MM.1S (cell line): ENCODE results near the gene LRRC8B.

Source experiments
- DNase-seq: peaks from one replicate; pipeline ENCODE4 v3.0.0-alpha.2; 2015
- H2AFZ ChIP-seq: fragments of 300-600 bp; sonication (generic); 2 replicates; pipeline ENCODE4 v1.6.0; 2016; ENCODE audit warnings: antibody characterized with exemption, low read length
- H3F3A ChIP-seq: fragments of 300-600 bp; sonication (generic); 2 replicates; pipeline ENCODE4 v1.6.1; 2016; ENCODE audit warnings: mild to moderate bottlenecking, antibody characterized with exemption, low read length, moderate library complexity, mixed read lengths; ENCODE audit not compliant: insufficient read depth
- H3K27ac ChIP-seq: fragments of 300-600 bp; sonication (generic); 2 replicates; pipeline ENCODE4 v1.5.1; 2016; ENCODE audit warnings: mild to moderate bottlenecking, low read length
- H3K27me3 ChIP-seq: fragments of 300-600 bp; sonication (generic); replicated peaks from 2 replicates; pipeline ENCODE4 v1.6.0; 2016; ENCODE audit warnings: low read length; ENCODE audit not compliant: insufficient read depth
- H3K36me3 ChIP-seq: fragments of 300-600 bp; sonication (generic); replicated peaks from 2 replicates; pipeline ENCODE4 v1.6.1; 2016; ENCODE audit warnings: mild to moderate bottlenecking, low read length, mixed read lengths; ENCODE audit not compliant: insufficient read depth
- H3K4me1 ChIP-seq: fragments of 300-600 bp; sonication (generic); 2 replicates; pipeline ENCODE4 v1.6.1; 2016; ENCODE audit warnings: low read length, mixed read lengths
- H3K4me2 ChIP-seq: fragments of 300-600 bp; sonication (generic); 2 replicates; pipeline ENCODE4 v1.6.0; 2016; ENCODE audit warnings: low read depth, low read length
- H3K4me3 ChIP-seq: fragments of 300-600 bp; sonication (generic); 2 replicates; pipeline ENCODE4 v1.5.1; 2016; ENCODE audit warnings: low read length, mixed read lengths
- H3K79me2 ChIP-seq: fragments of 300-600 bp; sonication (generic); 2 replicates; pipeline ENCODE4 v1.6.1; 2016; ENCODE audit warnings: mixed run types, low read length, mixed read lengths
- H3K9ac ChIP-seq: fragments of 300-600 bp; sonication (generic); 2 replicates; pipeline ENCODE4 v1.6.1; 2016; ENCODE audit warnings: low read length, mixed read lengths
- H3K9me2 ChIP-seq: fragments of 300-600 bp; sonication (generic); replicated peaks from 2 replicates; pipeline ENCODE4 v1.6.1; 2016; ENCODE audit warnings: mild to moderate bottlenecking, low read length, mixed read lengths; ENCODE audit not compliant: insufficient read depth
- H3K9me3 ChIP-seq: fragments of 300-600 bp; sonication (generic); replicated peaks from 2 replicates; pipeline ENCODE4 v1.6.1; 2016; ENCODE audit warnings: mild to moderate bottlenecking, low read length, mixed read lengths; ENCODE audit not compliant: insufficient read depth
- H4K20me1 ChIP-seq: fragments of 300-600 bp; sonication (generic); 2 replicates; pipeline ENCODE4 v1.6.1; 2016; ENCODE audit warnings: mild to moderate bottlenecking, low read length, moderate library complexity, mixed read lengths; ENCODE audit not compliant: insufficient read depth
- CTCF ChIP-seq: fragments of 300-600 bp; sonication (generic); IDR thresholded peaks from 2 replicates; pipeline ENCODE4 v1.5.1; 2016; ENCODE audit warnings: antibody characterized with exemption, low read length, mixed read lengths
- EZH2 ChIP-seq: fragments of 300-600 bp; sonication (generic); optimal IDR thresholded peaks from 2 replicates; pipeline ENCODE3; 2017; ENCODE audit warnings: low read depth, mild to moderate bottlenecking, antibody characterized with exemption, low read length, mixed read lengths
- EZH2phosphoT487 ChIP-seq: fragments of 300-600 bp; sonication (generic); IDR thresholded peaks from 2 replicates; pipeline ENCODE4 v1.6.1; 2018; ENCODE audit warnings: antibody characterized with exemption, low read length

Gene LRRC8B

GRCh38 chr1:89615676-89616598, 91.3 kb downstream of the LRRC8B start:
- H3K36me3 ChIP-seq, result no peaks in the 10 kb centered on the region
- no peaks in the 10 kb centered on the region for H3K4me1 ChIP-seq
- no peak overlapping the region for H3K4me2 ChIP-seq
- H2AFZ ChIP-seq, result no peak overlapping the region
- H4K20me1 ChIP-seq, result no peaks in the 10 kb centered on the region
- peak; percentile 30 for DNase-seq
- no peak overlapping the region for H3K4me3 ChIP-seq
- no peaks in the 10 kb centered on the region for H3K9me2 ChIP-seq
- no peaks in the 10 kb centered on the region for H3K27me3 ChIP-seq
- peak; percentile 60 for TF ChIP-seq CTCF
- no peak for TF ChIP-seq EZH2phosphoT487
- H3K27ac ChIP-seq, result no peak overlapping the region
- no peaks in the 10 kb centered on the region for H3F3A ChIP-seq
- no peaks in the 10 kb centered on the region for H3K9me3 ChIP-seq
- no peak overlapping the region for H3K9ac ChIP-seq
- no peaks in the 10 kb centered on the region for H3K79me2 ChIP-seq

GRCh38 chr1:89616844-89617627, 92.4 kb downstream of the LRRC8B start:
- H3K4me2 ChIP-seq, result no peak overlapping the region
- no peak for TF ChIP-seq EZH2phosphoT487
- TF ChIP-seq EZH2, result no peak
- TF ChIP-seq CTCF, result no peak
- H4K20me1 ChIP-seq, result no peaks in the 10 kb centered on the region
- H3K27ac ChIP-seq, result no peak overlapping the region
- no peak for DNase-seq
- H2AFZ ChIP-seq, result no peak overlapping the region
- H3K36me3 ChIP-seq, result no peaks in the 10 kb centered on the region
- H3K79me2 ChIP-seq, result no peaks in the 10 kb centered on the region
- no peaks in the 10 kb centered on the region for H3F3A ChIP-seq
- H3K9me2 ChIP-seq, result no peaks in the 10 kb centered on the region
- no peaks in the 10 kb centered on the region for H3K4me1 ChIP-seq
- H3K9me3 ChIP-seq, result no peaks in the 10 kb centered on the region
- no peak overlapping the region for H3K9ac ChIP-seq
- H3K4me3 ChIP-seq, result no peak overlapping the region
- H3K27me3 ChIP-seq, result no peaks in the 10 kb centered on the region

- H3K27me3 ChIP-seq, result no peaks in the 10 kb centered on the region
- no peaks in the 10 kb centered on the region for H3K36me3 ChIP-seq
- peak overlapping the region; percentile 25; the same call in 1 of the 2 replicates for H3K4me2 ChIP-seq
- TF ChIP-seq EZH2phosphoT487 (no peak), CTCF (no peak), EZH2 (no peak)
- no peaks in the 10 kb centered on the region for H3K79me2 ChIP-seq
- H3F3A ChIP-seq, result no peaks in the 10 kb centered on the region
- no peak overlapping the region for H3K27ac ChIP-seq
- H3K4me1 ChIP-seq, result no peaks in the 10 kb centered on the region
- H3K9ac ChIP-seq, result no peak overlapping the region
- peak overlapping the region; percentile 29; the same call in 1 of the 2 replicates for H3K4me3 ChIP-seq
- no peaks in the 10 kb centered on the region for H3K9me2 ChIP-seq
- no peaks in the 10 kb centered on the region for H3K9me3 ChIP-seq
- H2AFZ ChIP-seq, result no peak overlapping the region
- H4K20me1 ChIP-seq, result no peaks in the 10 kb centered on the region
- peak; percentile 25 for DNase-seq
Measured at GRCh38 chr1:89620664-89621063, 96.0 kb downstream of the LRRC8B start.
